K562 (cell line): Measurements from ENCODE around the gene SRMS. TPM values are rescaled to one million over a fixed set of nuclear protein-coding genes. Genes with fewer than 3 reads are reported as not detected.
A peak's percentile ranks its signal among the peaks of the same experiment; 100 is the strongest.

Experiments
- ATAC-seq: fragments of 200-7000 bp; cut with Tn5 transposase; 3 replicates; pipeline ENCODE4 v1.9.1; 2020; ENCODE audit warnings: moderate library complexity
- BruUV-seq: library from RNA; stranded (reverse); fragments of 400-500 nt; replicated peaks from 2 replicates; lab custom pipeline; 2021; lab: Mats Ljungman, UMichigan
- CTCF ChIA-PET: fragments of 300-600 bp; formaldehyde crosslinking; extraction: SDS; loops from one replicate; lab custom pipeline; 2021; ENCODE audit warnings: low intra/inter-chr PET ratio; lab: Yijun Ruan, JAX
- POLR2A ChIA-PET: fragments of 300-600, 350-650 bp; sonication (Branson Sonifier 250); formaldehyde crosslinking; extraction: SDS; loops from one replicate; lab custom pipeline; 2021; ENCODE audit warnings: antibody characterized with exemption, inconsistent platforms; lab: Yijun Ruan, JAX
- DNase-seq, 4 experiments: peaks; one replicate each; pipeline versions ENCODE4 v3.0.0 to v3.0.0-alpha.2; 2011 to 2018; ENCODE audit warnings: low spot score in 3 of 4, mixed read lengths in 3 of 4; ENCODE audit errors: extremely low read depth in 1 of 4
- FAIRE-seq: peaks from 2 replicates; lab custom pipeline; 2011; peaks lifted over from hg19 to GRCh38; lab: Jason Lieb, UNC
- H2AFZ ChIP-seq: 2 replicates; pipeline ENCODE4 v1.6.0; 2011; ENCODE audit warnings: low read depth, low read length, control low read depth, inconsistent platforms
- H3K27ac ChIP-seq: fragments of 200-600 bp; 3 replicates; pipeline ENCODE4 v1.8.0; 2011; ENCODE audit warnings: low read depth, mild to moderate bottlenecking, control low read depth, inconsistent platforms, low read length, moderate library complexity, mixed read lengths; ENCODE audit errors: extremely low read depth
- H3K27me3 ChIP-seq, 2 experiments: fragments of 300-600 bp in 1 of 2; 2 replicates in 1 of 2; 3 replicates in 1 of 2; pipeline versions ENCODE4 v1.6.0 to v1.8.0; 2011; ENCODE audit warnings: inconsistent platforms in 2 of 2, low read length in 2 of 2, mild to moderate bottlenecking in 1 of 2, mixed read lengths in 1 of 2, moderate library complexity in 1 of 2; ENCODE audit not compliant: control insufficient read depth in 2 of 2, insufficient read depth in 2 of 2
- H3K36me3 ChIP-seq: fragments of 300-600 bp; 3 replicates; pipeline ENCODE4 v1.8.0; 2011; ENCODE audit warnings: mild to moderate bottlenecking, low read length, inconsistent platforms; ENCODE audit not compliant: control insufficient read depth, insufficient read depth
- H3K4me1 ChIP-seq, 2 experiments: fragments of 200-600 bp in 1 of 2; replicated peaks in 1 of 2; 2 replicates in 1 of 2; 3 replicates in 1 of 2; pipeline versions ENCODE4 v1.5.1 to v1.8.0; 2011; ENCODE audit warnings: inconsistent platforms in 2 of 2, low read length in 2 of 2, mild to moderate bottlenecking in 1 of 2, mixed read lengths in 1 of 2, moderate library complexity in 1 of 2; ENCODE audit not compliant: control insufficient read depth in 2 of 2, insufficient read depth in 2 of 2
- H3K4me2 ChIP-seq: 2 replicates; pipeline ENCODE4 v1.6.1; 2011; ENCODE audit warnings: low read length, control low read depth, inconsistent platforms, mixed read lengths; ENCODE audit not compliant: insufficient read depth
- H3K4me3 ChIP-seq: fragments of 200-600 bp; sonication (generic), shearing (Covaris generic); 2 replicates; pipeline ENCODE4 v1.5.1; 2016; ENCODE audit warnings: control low read depth, inconsistent platforms
- H3K79me2 ChIP-seq: fragments of 200-600 bp; 3 replicates; pipeline ENCODE4 v1.8.0; 2011; ENCODE audit warnings: low read length, inconsistent platforms; ENCODE audit not compliant: control insufficient read depth, insufficient read depth
- H3K9ac ChIP-seq, 2 experiments: 2 replicates each; pipeline versions ENCODE4 v1.6.0 to v1.6.1; 2011; ENCODE audit warnings: low read depth in 2 of 2, low read length in 2 of 2, control low read depth in 1 of 2, inconsistent platforms in 1 of 2, mild to moderate bottlenecking in 1 of 2, mixed read lengths in 1 of 2; ENCODE audit not compliant: insufficient read depth in 1 of 2
- H3K9me1 ChIP-seq: one replicate; pipeline ENCODE4 v1.6.0; 2011; ENCODE audit warnings: inconsistent platforms, mild to moderate bottlenecking, low read length, moderate library complexity; ENCODE audit not compliant: control insufficient read depth, insufficient read depth
- H3K9me3 ChIP-seq: replicated peaks from 2 replicates; pipeline ENCODE4 v1.5.1; 2011; ENCODE audit warnings: low read depth, low read length, inconsistent platforms; ENCODE audit not compliant: control insufficient read depth, insufficient read depth
- H4K20me1 ChIP-seq: replicated peaks from 2 replicates; pipeline ENCODE4 v1.6.1; 2011; ENCODE audit warnings: low read length, inconsistent platforms, mixed read lengths; ENCODE audit not compliant: control insufficient read depth, insufficient read depth
- BCOR ChIP-seq: fragments of 450-650 bp; IDR thresholded peaks from 2 replicates; pipeline ENCODE4 v1.6.1; 2016
- KAT8 ChIP-seq: fragments of 450-650 bp; IDR thresholded peaks from 2 replicates; pipeline ENCODE4 v1.6.1; 2016; ENCODE audit warnings: low read depth, mild to moderate bottlenecking
- POLR2A ChIP-seq: fragments of 450-650 bp; conservative IDR thresholded peaks from 2 replicates; pipeline ENCODE4 v1.6.1; 2016
- RCOR1 ChIP-seq, 2 experiments: IDR thresholded peaks; 2 replicates each; pipeline ENCODE4 v1.6.1; 2012; ENCODE audit warnings: low read depth in 2 of 2, low read length in 2 of 2, borderline replicate concordance in 1 of 2, improper control_type of control experiment in 1 of 2
- SMARCC2 ChIP-seq: fragments of 450-650 bp; IDR thresholded peaks from 2 replicates; pipeline ENCODE4 v1.6.1; 2017; ENCODE audit warnings: antibody characterized with exemption, moderate library complexity, mild to moderate bottlenecking, low read depth
- STAT5B ChIP-seq: fragments of 250-450 bp; sonication (Bioruptor Pico); IDR thresholded peaks from 2 replicates; pipeline ENCODE4 v1.8.0; 2021; ENCODE audit warnings: mild to moderate bottlenecking, inconsistent platforms
- ZNF316 ChIP-seq: fragments of 450-650 bp; IDR thresholded peaks from 2 replicates; pipeline ENCODE4 v1.6.1; 2016
- ZNF347 ChIP-seq: fragments of 450-650 bp; formaldehyde crosslinking; IDR thresholded peaks from 2 replicates; pipeline ENCODE4 v1.4.0; 2020; ENCODE audit warnings: low read depth, mild to moderate bottlenecking, moderate library complexity
- ZNF583 ChIP-seq: fragments of 250-450 bp; sonication (Bioruptor Pico); IDR thresholded peaks from 2 replicates; pipeline ENCODE4 v1.4.0; 2020
- WGBS: fragments of 100-300 bp; shearing (Covaris generic); methylation state at CpG from one replicate; pipeline ENCODE4 v1.1.6; 2016; ENCODE audit warnings: low coverage, mixed read lengths; ENCODE audit not compliant: insufficient coverage; ENCODE audit errors: missing lambda C conversion rate; 5-methylcytosine and 5-hydroxymethylcytosine counted together
- in situ Hi-C: fragments of 300-500 bp; cut with MboI; formaldehyde crosslinking; loops from 4 replicates; pipeline ENCODE4 v1.15.0; 2018; ENCODE audit warnings: inconsistent platforms, mixed read lengths
- intact Hi-C: fragments of 100-400 bp; cut with micrococcal nuclease; formaldehyde crosslinking; loops from 2 replicates; pipeline ENCODE4 v1.14.2; 2022
- polyA plus RNA-seq, 8 experiments: library from polyadenylated mRNA; depleted of rRNA in 4 of 8; stranded (reverse) in 5 of 8; unstranded in 3 of 8; fragments of >200 nt; fragmentation: Nextera tagmentation in 2 of 8; fragmentation: Illumina TruSeq in 1 of 8; extraction: Ambion mirVana in 2 of 8; extraction: Trizol in 1 of 8; gene quantifications; 2 replicates each; pipeline versions ENCODE4 v1.2.1 to v1.2.3, GENCODE V29; 2011 to 2014; ENCODE audit warnings: inconsistent platforms in 1 of 8, missing spikeins in 1 of 8
- total RNA-seq, 7 experiments: library from RNA; depleted of rRNA in 6 of 7; stranded (reverse); fragments of >200 nt in 6 of 7; fragmentation: Illumina TruSeq in 2 of 7; extraction: Trizol in 2 of 7; gene quantifications; 2 replicates each; pipeline versions ENCODE4 v1.2.1 to v1.2.3, GENCODE V29; 2011 to 2021; ENCODE audit warnings: low replicate concordance in 1 of 7
- TF ChIP-seq, protein P1 (sequence below): sonication (generic); formaldehyde crosslinking; IDR thresholded peaks from 2 replicates; pipeline ENCODE4 v1.9.0; 2022; ENCODE audit warnings: mild to moderate bottlenecking, missing genetic modification reagents
- TF ChIP-seq, protein P2 (sequence below), 3 experiments: fragments of 200-800 bp in 1 of 3; fragments of 250-450 bp in 1 of 3; fragments of 450-650 bp in 1 of 3; sonication (Bioruptor Pico) in 1 of 3; sonication (Bioruptor generic) in 1 of 3; formaldehyde crosslinking in 1 of 3; IDR thresholded peaks; 2 replicates each; pipeline versions ENCODE4 v1.6.1 to v1.8.0; 2016 to 2022; ENCODE audit warnings: mild to moderate bottlenecking in 2 of 3, missing genetic modification characterization in 2 of 3, missing compliant biosample characterization in 1 of 3, moderate library complexity in 1 of 3
- TF ChIP-seq, protein P3 (sequence below): sonication (generic); formaldehyde crosslinking; IDR thresholded peaks from 2 replicates; pipeline ENCODE4 v1.8.0; 2022; ENCODE audit warnings: missing genetic modification reagents, mild to moderate bottlenecking, moderate library complexity, borderline replicate concordance

SRMS gene
- total and polyA plus RNA-seq, 9 of the 15 experiments (the other 6 are each of a cell fraction or from before 2014, with no cell fraction given), result 0.07 TPM; not detected in 8

DNA sequence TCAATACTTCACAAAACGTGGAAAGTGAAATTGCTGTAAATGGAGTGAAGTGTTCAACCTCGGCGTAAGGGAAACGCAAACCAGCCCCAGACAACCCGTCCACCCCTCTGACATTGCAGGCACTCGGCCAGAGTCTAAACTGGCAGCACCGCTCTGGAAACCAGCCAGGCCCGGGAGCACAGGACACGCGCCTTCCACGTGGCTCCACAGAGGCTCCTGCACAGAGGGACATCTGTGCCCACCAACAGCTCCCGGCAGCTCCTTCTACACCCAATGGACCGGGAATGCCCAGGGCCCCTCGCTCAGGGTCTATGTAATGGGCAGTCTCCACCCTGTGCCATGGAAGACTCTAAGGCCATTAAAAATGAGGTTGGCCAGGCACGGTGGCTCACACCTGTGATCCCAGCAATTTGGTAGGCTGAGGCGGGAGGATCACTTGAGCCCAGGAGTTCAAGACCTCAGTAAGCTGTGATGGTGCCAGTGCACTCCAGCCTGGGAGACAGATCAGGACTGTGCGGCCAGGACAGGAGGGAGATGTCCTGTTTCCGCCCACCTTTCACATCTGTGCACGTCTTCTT lies 29.9 kb upstream of the SRMS start:
- Histone ChIP-seq H3K36me3 (no peaks in the 10 kb centered on the region), H3K4me2 (no peak overlapping the region), H3K27me3 (no peaks in the 10 kb centered on the region), H3K9me3 (no peaks in the 10 kb centered on the region), H4K20me1 (peaks cover 3% of the 10 kb centered on the region; the same call in 1 of the 2 replicates), H3K79me2 (no peaks in the 10 kb centered on the region), H2AFZ (peak overlapping the region; percentile 55; the same call in 1 of the 2 replicates), H3K4me3 (no peak overlapping the region), H3K4me1 (peaks cover 8 to 47% of the 10 kb centered on the region in 2 experiments), H3K27ac (no peak overlapping the region), H3K9me1 (peaks cover 3% of the 10 kb centered on the region), H3K9ac (no peak overlapping the region)
- no peak for ATAC-seq
- DNase-seq, result no peak
- POLR2A ChIA-PET, result interaction anchor here (0.8 to 1.3 kb wide), 2 partner anchors 10 to 34 kb away, joined by 3 read pairs; no protein-coding TSS in a partner anchor
- CTCF ChIA-PET, result no interaction called here
- FAIRE-seq, result no peak
- no peak for TF ChIP-seq RCOR1 (IDR thresholded peaks at IDR 0.05; ENCODE audit: borderline replicate concordance in 1 of 2, low read depth in 2 of 2, low read length in 2 of 2)
- TF ChIP-seq SMARCC2, result no peak
- TF ChIP-seq, protein P1, sequence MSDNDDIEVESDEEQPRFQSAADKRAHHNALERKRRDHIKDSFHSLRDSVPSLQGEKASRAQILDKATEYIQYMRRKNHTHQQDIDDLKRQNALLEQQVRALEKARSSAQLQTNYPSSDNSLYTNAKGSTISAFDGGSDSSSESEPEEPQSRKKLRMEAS (CRISPR knock-in tag), result no peak
- 62% methylated on average over 19 of the region's 19 CpGs for WGBS
- in situ Hi-C loops, result no loop called here
- no TSS peak for BruUV-seq
- intact Hi-C loops, result no loop called here

DNA sequence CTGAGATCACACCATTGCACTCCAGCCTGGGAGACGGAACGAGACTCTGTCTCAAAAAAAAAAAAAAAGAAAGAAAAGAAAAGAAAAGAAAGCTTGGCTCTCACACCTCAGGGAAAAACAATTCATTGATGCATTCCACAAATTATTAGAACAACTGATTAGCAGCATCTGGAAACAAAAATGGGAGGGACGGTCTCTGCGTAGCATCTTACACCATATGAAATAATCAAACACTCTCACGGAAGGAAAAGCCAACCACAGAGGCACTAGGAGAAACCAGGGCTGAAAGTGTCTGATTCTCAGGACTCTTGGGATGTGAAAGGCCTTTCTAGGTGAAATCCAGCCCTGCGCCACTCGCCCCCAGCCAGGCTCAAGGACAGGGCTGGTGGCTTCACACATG lies 28.8 kb upstream of the SRMS start:
- in situ Hi-C loops (no loop called here), intact Hi-C loops (no loop called here)
- no peak for TF ChIP-seq KAT8
- TF ChIP-seq ZNF583 (CRISPR knock-in tag), result no peak
- no peak for TF ChIP-seq STAT5B (CRISPR knock-in tag)
- TF ChIP-seq, protein P2, sequence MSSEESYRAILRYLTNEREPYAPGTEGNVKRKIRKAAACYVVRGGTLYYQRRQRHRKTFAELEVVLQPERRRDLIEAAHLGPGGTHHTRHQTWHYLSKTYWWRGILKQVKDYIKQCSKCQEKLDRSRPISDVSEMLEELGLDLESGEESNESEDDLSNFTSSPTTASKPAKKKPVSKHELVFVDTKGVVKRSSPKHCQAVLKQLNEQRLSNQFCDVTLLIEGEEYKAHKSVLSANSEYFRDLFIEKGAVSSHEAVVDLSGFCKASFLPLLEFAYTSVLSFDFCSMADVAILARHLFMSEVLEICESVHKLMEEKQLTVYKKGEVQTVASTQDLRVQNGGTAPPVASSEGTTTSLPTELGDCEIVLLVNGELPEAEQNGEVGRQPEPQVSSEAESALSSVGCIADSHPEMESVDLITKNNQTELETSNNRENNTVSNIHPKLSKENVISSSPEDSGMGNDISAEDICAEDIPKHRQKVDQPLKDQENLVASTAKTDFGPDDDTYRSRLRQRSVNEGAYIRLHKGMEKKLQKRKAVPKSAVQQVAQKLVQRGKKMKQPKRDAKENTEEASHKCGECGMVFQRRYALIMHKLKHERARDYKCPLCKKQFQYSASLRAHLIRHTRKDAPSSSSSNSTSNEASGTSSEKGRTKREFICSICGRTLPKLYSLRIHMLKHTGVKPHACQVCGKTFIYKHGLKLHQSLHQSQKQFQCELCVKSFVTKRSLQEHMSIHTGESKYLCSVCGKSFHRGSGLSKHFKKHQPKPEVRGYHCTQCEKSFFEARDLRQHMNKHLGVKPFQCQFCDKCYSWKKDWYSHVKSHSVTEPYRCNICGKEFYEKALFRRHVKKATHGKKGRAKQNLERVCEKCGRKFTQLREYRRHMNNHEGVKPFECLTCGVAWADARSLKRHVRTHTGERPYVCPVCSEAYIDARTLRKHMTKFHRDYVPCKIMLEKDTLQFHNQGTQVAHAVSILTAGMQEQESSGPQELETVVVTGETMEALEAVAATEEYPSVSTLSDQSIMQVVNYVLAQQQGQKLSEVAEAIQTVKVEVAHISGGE (CRISPR knock-in tag; IDR thresholded peaks at IDR 0.05), result no peak
- no peak for TF ChIP-seq POLR2A
- TF ChIP-seq ZNF347 (CRISPR knock-in tag), result no peak
- no peak for TF ChIP-seq BCOR
- TF ChIP-seq ZNF316, result no peak
- TF ChIP-seq, protein P3, sequence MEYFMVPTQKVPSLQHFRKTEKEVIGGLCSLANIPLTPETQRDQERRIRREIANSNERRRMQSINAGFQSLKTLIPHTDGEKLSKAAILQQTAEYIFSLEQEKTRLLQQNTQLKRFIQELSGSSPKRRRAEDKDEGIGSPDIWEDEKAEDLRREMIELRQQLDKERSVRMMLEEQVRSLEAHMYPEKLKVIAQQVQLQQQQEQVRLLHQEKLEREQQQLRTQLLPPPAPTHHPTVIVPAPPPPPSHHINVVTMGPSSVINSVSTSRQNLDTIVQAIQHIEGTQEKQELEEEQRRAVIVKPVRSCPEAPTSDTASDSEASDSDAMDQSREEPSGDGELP (CRISPR knock-in tag), result no peak

More for the DNA sequence above, 28.8 kb upstream of the SRMS start:
- Histone ChIP-seq H2AFZ (no peak overlapping the region; the same call in 1 of the 2 replicates), H3K4me2 (no peak overlapping the region), H4K20me1 (peaks cover 3% of the 10 kb centered on the region; the same call in 1 of the 2 replicates), H3K27ac (no peak overlapping the region), H3K4me3 (no peak overlapping the region), H3K79me2 (no peaks in the 10 kb centered on the region), H3K27me3 (no peaks in the 10 kb centered on the region), H3K36me3 (no peaks in the 10 kb centered on the region), H3K9me1 (peaks cover 3% of the 10 kb centered on the region), H3K9ac (no peak overlapping the region), H3K9me3 (no peaks in the 10 kb centered on the region), H3K4me1 (peaks cover 8 to 54% of the 10 kb centered on the region in 2 experiments)
- POLR2A ChIA-PET, result interaction anchor here (1.3 kb wide), 1 partner anchor 33 kb away, joined by 3 read pairs; no protein-coding TSS in a partner anchor
- CTCF ChIA-PET, result no interaction called here
- ATAC-seq (no peak), DNase-seq (no peak), FAIRE-seq (no peak)
- 51% methylated on average over 5 of the region's 7 CpGs for WGBS
- no TSS peak for BruUV-seq
